ENCODE measurements around the gene ATP10A.

DNA sequence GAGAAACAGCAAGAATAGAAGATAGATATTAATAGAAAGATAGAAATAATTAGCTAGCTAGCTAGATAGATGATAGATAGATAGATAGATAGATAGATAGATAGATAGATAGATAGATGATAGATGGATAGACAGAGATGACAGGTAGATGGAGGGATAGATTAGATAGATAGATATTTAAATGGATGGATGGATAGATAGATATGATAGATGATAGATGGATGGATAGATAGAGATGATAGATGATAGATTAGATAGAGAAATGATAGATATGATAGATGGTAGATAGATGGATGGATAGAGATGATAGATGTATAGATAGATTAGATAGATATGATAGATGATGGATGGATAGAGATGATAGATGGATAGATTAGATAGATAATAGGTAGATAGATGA lies 8.3 kb upstream of the ATP10A start:
- TF ChIP-seq CTCF (IDR thresholded peaks at IDR 0.05) (no peak), POLR2A (IDR thresholded peaks at IDR 0.05) (no peak)

Data from adrenal gland (tissue), 5 donors.